Measurements from ENCODE around the gene ABCA6.
"Not testable (repeated sequence)": the region's sequence is repeated elsewhere in the genome, so short reads cannot be mapped to it uniquely, and the experiment has no call there.

Gene ABCA6

DNA sequence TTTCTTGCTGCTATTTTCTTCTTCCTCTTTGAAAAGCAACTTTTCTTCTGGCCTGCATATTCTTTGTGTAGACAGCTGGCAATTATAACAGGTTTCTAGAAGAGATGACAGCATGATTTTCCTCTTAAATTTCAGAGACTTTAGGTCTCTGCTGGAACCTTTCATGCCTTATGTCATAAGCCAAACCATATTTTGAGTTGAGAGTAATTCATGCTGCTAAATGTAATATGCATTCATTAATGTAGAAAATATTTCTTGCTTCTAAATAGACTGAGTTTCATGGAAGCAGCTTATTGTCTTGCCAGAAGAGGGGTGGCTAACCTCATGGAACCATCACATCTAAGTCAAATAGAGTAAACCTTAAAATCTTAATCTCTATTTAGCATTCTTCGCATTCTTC, 55.1 kb downstream of the ABCA6 start:
- TF ChIP-seq, protein P1, sequence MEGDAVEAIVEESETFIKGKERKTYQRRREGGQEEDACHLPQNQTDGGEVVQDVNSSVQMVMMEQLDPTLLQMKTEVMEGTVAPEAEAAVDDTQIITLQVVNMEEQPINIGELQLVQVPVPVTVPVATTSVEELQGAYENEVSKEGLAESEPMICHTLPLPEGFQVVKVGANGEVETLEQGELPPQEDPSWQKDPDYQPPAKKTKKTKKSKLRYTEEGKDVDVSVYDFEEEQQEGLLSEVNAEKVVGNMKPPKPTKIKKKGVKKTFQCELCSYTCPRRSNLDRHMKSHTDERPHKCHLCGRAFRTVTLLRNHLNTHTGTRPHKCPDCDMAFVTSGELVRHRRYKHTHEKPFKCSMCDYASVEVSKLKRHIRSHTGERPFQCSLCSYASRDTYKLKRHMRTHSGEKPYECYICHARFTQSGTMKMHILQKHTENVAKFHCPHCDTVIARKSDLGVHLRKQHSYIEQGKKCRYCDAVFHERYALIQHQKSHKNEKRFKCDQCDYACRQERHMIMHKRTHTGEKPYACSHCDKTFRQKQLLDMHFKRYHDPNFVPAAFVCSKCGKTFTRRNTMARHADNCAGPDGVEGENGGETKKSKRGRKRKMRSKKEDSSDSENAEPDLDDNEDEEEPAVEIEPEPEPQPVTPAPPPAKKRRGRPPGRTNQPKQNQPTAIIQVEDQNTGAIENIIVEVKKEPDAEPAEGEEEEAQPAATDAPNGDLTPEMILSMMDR (IDR thresholded peaks at IDR 0.05; ENCODE audit: insufficient read depth, low read length, missing control alignments) = no peak
- DNase-seq (ENCODE audit: low read depth, low spot score) = no peak
- H3K4me3 ChIP-seq (ENCODE audit: low read depth, low read length) = no peak overlapping the region
- ChIA-PET CTCF (no interaction called here), POLR2A (no interaction called here)

DNA sequence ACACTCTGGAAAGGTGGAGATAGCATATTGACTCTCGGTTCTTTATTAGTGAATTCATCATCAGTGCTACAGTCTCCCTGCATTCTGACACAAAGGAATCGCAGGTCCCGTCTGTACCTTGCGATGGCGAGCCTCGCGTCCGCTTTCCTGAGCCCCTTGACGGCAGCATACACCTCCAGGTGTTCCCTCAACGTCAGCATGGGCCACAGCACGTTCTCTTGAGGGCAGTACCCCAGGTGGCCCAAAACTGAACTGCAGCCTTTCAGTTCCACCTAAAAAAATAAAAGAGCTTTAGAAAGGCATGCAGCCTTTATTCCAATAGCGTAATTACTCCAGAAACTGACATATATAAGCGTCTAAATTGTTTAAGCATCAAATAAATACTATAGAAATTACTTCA, 56.8 kb downstream of the ABCA6 start:
- CTCF ChIA-PET = interaction anchor here (0.6 to 1.2 kb wide), 3 partner anchors 19 to 114 kb away, joined by 3 read pairs; no protein-coding TSS in a partner anchor
- DNase-seq (ENCODE audit: low read depth, low spot score) = no peak
- POLR2A ChIA-PET = no interaction called here
- TF ChIP-seq, protein P1 (IDR thresholded peaks at IDR 0.05; ENCODE audit: insufficient read depth, low read length, missing control alignments) = peak; percentile 15
- no peak overlapping the region for H3K4me3 ChIP-seq (ENCODE audit: low read depth, low read length)

DNA sequence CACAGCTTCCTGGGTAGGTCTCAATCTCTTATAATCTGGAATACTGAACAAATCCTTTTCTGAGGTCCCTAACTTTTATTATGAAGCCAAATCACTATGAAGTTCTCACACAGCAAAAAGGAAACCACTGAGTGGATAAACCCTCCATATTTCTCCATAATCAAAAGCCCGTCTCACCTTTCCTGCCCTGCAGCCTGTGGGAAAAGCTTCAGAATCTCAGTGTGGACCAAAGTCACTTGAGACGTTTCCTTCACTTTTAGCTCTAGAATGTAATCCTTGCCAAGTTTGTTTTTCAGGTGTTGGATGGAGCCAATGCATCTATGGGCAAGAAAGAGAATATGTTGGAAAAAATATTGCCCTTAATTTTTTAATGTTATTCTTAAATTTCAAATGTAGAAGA, 59.0 kb downstream of the ABCA6 start:
- no peak overlapping the region for H3K4me3 ChIP-seq (ENCODE audit: low read depth, low read length)
- TF ChIP-seq, protein P1 (IDR thresholded peaks at IDR 0.05; ENCODE audit: insufficient read depth, low read length, missing control alignments) = no peak
- ChIA-PET CTCF (no interaction called here), POLR2A (no interaction called here)
- no peak for DNase-seq (ENCODE audit: low read depth, low spot score)

DNA sequence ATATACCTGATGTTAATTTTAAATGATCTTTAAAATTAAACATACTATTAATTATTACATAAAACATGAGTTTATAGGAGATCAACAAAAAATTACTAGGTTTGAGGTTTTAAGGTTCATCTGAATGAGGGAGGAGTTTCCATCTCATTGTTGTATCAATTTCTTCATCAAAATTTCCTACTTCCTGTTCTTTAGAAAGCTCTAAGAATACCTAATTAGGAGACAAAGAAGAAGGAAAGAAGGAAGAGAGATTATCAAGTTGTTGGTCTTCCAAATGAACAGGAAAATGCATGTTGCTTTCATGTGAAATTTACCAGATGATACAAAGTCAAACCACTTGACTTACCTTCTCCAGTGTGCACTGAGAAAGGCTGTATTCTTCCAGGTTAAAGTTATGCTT, 62.8 kb downstream of the ABCA6 start:
- no peak for DNase-seq (ENCODE audit: low read depth, low spot score)
- TF ChIP-seq, protein P1 (IDR thresholded peaks at IDR 0.05; ENCODE audit: insufficient read depth, low read length, missing control alignments) = no peak
- no peak overlapping the region for H3K4me3 ChIP-seq (ENCODE audit: low read depth, low read length)
- ChIA-PET CTCF (no interaction called here), POLR2A (no interaction called here)

DNA sequence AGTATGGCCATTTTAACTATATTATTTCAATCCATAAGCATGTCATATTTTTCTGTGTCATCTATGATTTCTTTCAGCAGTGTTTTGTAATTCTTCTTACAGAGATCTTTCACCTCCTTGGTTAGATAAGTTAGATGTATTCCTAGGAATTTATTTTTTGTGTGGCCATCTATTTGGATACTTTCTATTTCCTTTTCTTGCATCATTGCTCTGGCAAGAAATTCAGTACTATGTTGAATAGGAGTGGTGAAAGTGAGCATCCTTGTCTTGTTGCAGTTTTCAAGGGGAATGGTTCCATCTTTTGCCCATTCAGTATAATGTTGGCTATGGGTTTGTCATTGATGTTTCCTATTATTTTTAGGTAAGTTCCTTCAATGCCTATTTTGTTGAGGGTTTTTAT, 65.9 kb downstream of the ABCA6 start:
- CTCF ChIA-PET = no interaction called here
- POLR2A ChIA-PET = no interaction called here
- no peak overlapping the region for H3K4me3 ChIP-seq (ENCODE audit: low read depth, low read length)
- no peak for DNase-seq (ENCODE audit: low read depth, low spot score)
- TF ChIP-seq, protein P1 (IDR thresholded peaks at IDR 0.05; ENCODE audit: insufficient read depth, low read length, missing control alignments) = no peak

DNA sequence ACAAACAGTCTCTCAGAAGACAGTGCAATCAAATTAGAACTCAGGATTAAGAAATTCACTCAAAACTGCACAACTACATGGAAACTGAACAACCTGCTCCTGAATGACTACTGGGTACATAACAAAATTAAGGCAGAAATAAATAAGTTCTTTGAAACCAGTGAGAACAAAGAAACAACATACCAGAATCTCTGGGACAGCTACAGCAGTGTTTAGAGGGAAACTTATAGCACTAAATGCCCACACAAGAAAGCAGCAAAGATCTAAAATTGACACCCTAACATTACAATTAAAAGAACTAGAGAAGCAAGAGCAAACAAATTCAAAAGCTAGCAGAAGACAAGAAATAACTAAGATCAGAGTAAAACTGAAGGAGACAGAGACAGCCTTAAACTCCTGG, 68.3 kb downstream of the ABCA6 start:
- POLR2A ChIA-PET; H3K4me3 ChIP-seq (ENCODE audit: low read depth, low read length); DNase-seq (ENCODE audit: low read depth, low spot score): not testable (repeated sequence)
- CTCF ChIA-PET = interaction anchor here (0.6 kb wide), 1 partner anchor 94 kb away, joined by 3 read pairs; no protein-coding TSS in a partner anchor

DNA sequence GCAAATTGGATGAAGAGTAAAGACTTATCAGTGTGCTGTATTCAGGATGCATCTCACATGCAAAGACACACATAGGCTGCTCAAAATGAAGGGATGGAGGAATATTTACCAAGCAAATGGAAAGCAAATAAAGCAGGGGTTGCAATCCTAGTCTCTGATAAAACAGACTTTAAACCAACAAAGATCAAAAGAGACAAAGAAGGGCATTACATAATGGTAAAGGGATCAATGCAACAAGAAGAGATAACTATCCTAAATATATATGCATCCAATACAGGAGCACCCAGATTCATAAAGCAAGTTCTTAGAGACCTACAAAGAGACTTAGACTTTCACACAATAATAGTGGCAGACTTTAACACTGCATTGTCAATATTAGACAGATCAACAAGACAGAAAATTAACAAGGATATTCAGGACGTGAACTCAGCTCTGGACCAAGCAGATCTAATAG, 68.9 kb downstream of the ABCA6 start:
- POLR2A ChIA-PET; H3K4me3 ChIP-seq (ENCODE audit: low read depth, low read length); DNase-seq (ENCODE audit: low read depth, low spot score); CTCF ChIA-PET: not testable (repeated sequence)

DNA sequence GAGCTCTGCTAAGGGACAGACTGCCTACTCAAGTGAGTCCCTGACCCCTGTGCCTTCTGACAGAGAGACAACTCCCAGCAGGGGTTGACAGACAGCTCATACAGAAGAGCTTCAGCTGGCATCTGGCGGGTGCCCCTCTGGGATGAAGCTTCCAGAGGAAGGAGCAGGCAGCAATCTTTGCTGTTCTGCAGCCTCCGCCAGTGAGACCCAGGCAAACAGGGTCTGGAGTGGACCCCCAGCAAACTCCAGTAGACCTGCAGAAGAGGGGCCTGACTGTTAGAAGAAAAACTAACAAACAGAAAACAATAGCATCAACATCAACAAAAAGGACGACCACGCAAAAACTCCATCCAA, 70.5 kb downstream of the ABCA6 start:
- H3K4me3 ChIP-seq (ENCODE audit: low read depth, low read length); DNase-seq (ENCODE audit: low read depth, low spot score); POLR2A ChIA-PET; CTCF ChIA-PET: not testable (repeated sequence)

DNA sequence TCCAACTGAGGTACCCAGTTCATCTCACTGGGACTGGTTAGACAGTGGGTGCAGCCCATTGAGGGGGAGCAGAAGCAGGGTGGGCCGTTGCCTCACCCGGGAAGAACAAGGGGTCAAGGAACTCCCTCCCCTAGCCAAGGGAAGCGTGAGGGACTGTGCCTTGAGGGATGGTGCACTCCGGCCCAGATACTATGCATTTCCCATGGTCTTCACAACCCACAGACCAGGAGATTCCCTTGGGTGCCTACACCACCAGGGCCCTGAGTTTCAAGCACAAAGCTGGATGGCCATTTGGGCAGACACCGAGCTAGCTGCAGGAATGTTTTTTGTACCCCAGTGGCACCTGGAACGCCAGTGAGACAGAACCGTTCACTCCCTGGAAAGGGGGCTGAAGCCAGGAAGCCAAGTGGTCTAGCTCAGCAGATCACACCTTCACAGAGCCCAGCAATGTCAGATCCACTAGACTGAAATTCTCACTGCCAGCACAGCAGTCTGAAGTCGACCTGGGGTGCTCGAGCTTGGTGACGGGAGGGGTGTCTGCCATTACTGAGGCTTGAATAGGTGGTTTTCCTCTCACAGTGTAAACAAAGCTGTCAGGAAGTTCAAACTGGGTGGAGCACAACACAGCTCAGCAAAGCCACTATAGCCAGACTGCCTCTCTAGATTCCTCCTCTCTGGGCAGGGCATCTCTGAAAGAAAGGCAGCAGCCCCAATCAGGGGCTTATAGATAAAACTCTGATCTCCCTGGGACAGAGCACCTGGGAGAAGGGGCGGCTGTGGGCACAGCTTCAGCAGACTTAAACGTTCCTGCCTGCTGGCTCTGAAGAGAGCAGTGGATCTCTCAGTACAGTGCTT, 71.1 kb downstream of the ABCA6 start:
- POLR2A ChIA-PET; H3K4me3 ChIP-seq (ENCODE audit: low read depth, low read length); DNase-seq (ENCODE audit: low read depth, low spot score); CTCF ChIA-PET: not testable (repeated sequence)
